ENCODE measurements around the gene SHANK1.
"Not testable (repeated sequence)": the region's sequence is repeated elsewhere in the genome, so short reads cannot be mapped to it uniquely, and the experiment has no call there.

SHANK1 gene

DNA sequence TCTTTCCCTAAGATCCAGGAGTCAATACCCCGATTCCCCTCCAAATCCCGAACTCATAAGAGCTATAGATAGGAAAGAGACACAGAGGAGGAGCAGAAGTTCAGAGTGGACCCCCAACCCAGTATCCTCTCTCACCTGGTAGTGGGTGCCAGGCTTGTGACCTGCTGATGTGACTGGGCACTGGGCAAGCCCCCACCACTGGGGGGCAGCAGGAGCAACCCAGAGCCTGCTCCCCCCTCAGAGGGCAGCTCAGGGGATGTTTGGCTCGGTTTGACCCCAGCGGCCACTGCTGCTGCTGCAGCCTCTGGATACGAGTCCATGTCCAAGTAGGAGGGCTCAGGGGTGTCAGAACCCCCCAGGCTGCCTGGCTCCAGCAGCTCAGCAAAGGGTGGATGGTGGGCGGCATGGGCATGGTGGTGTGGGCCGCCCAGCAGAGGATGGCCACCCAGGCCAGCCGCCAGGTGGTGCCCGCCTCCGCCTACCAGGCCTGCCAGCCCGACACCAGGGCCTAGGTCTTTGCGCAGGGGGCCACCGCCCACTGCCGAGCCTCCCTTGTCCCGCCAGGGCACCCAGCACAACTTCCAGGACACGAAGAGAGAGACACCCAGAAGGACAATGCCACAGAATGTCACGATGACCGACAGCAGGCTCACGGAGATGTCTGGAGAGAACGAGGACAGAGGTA, 87.3 kb downstream of the SHANK1 start:
- no peak for DNase-seq

- no peak for DNase-seq
These were observed 89.8 kb downstream of the SHANK1 start for GRCh38 chr19:50629801-50630200.

GRCh38 chr19:50629194-50629593, 90.4 kb downstream of the SHANK1 start:
- no peak for DNase-seq

GRCh38 chr19:50628551-50628950, 91.1 kb downstream of the SHANK1 start:
- DNase-seq, result no peak

DNA sequence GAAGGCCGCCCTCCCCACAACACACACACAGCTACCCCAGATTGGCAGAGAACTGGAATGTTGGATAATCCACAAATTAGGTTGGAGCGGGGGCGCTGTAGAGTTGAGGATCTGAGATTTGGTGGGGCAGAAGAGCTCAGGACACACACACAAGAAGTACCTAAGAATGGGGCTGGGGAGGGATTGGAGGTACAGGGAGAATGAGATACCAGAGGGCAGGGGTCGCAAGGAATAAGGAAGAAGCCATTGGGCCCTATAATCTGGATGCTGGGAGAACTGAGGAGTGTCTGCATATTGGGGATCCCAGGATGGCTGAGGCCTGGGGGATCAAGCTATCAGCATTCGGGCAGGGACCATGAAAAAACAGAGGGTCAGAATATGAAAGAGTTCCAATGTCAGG, 91.5 kb downstream of the SHANK1 start:
- DNase-seq, result no peak

DNA sequence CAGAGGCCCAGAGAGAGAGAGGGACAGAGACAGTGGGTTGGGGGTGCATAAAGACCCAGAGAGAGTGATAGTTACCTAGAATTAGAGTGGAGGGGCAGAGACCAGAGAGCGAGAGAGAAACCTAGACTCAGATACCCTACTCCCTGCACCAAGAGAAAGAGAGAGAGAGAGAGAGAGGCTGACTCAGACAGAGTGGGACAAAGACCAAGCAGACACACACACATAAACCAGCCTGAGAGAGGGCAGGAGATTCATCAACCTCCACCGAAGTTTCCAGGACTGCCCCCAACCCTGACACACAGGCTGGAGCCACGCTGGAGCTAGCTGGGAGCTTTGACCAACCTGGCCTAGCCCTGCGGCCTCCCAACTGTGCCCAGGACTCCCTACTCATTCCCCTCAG, 92.8 kb downstream of the SHANK1 start:
- no peak for DNase-seq

- no peak for DNase-seq
These were observed 93.6 kb downstream of the SHANK1 start for GRCh38 chr19:50626011-50626410.

GRCh38 chr19:50624949-50625600, 94.5 kb downstream of the SHANK1 start:
- DNase-seq, result no peak

DNA sequence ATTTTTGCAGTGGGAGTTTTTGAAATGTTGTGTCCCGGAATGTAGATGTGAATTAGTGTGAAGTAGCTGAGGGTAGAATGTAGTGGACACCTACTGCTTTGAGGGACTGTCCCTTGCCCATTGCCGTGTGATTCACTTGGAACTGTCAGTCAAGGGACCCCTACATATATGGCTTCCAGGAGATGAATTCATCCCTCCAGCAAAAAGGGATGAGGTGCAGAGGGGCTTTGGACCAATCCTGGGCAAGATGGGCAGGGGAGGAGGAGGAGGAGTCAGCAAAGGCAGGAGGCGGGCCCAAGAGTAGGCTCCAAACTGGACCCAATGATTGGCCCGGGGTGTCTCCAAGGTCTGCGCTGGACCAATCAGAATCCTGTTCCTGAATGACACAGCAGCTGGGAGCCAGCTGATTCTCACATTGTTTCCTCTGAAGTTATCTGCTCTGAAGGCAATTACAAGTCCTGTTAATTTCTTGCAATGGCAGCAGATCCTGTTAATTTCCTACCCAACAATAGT, 99.2 kb downstream of the SHANK1 start:
- not testable (repeated sequence) for DNase-seq

GRCh38 chr19:50619184-50619583, 100.4 kb downstream of the SHANK1 start:
- not testable (repeated sequence) for DNase-seq

DNA sequence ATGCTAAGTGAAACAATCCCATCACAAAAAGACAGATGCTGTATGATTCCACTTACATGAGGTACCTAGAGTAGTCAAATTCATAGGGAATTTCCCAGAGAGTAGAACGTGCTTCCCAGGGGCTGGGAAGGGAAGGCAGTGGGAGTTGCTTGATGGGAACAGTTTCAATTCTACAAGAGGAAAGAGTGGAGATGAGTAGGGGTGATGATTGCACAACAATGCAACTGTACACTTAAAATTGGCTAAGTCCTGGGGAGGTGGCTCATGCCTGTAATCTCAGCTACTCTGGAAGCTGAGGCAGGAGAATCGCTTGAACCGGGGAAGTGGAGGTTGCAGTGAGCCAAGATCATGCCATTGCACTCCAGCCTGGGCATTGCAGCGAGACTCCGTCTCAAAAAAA, 101.2 kb downstream of the SHANK1 start:
- not testable (repeated sequence) for DNase-seq

- not testable (repeated sequence) for DNase-seq
These were observed 106.8 kb downstream of the SHANK1 start for GRCh38 chr19:50612504-50613404.
